ENCODE data around the gene SLIT1.
A peak's percentile ranks its signal among the peaks of the same experiment; 100 is the strongest.

Gene SLIT1

GRCh38 chr10:97200616-97201015 lies 14.9 kb upstream of the SLIT1 start:
- TF ChIP-seq CTCF (IDR thresholded peaks at IDR 0.05), result no peak
- H3K4me1 ChIP-seq, result no peaks in the 10 kb centered on the region
- no peak overlapping the region for H3K4me3 ChIP-seq (ENCODE audit: low read depth, low read length)
- no peak overlapping the region for H2AFZ ChIP-seq
- H3K79me2 ChIP-seq, result no peaks in the 10 kb centered on the region
- no peaks in the 10 kb centered on the region for H3K9me3 ChIP-seq (ENCODE audit: control insufficient read depth, low read length)
- H3K27me3 ChIP-seq (ENCODE audit: control insufficient read depth, insufficient read depth, low read length), result no peaks in the 10 kb centered on the region
- H3K4me2 ChIP-seq (ENCODE audit: low read length), result no peak overlapping the region
- no peaks in the 10 kb centered on the region for H3K36me3 ChIP-seq (ENCODE audit: control insufficient read depth, insufficient read depth, low read length)
- H3K9ac ChIP-seq, result no peak overlapping the region
- no peak overlapping the region for H3K27ac ChIP-seq

GRCh38 chr10:97199152-97199551 lies 13.4 kb upstream of the SLIT1 start:
- H3K9me3 ChIP-seq (ENCODE audit: control insufficient read depth, low read length), result no peaks in the 10 kb centered on the region

GRCh38 chr10:97197030-97197500 lies 11.3 kb upstream of the SLIT1 start:
- Histone ChIP-seq H3K4me2 (ENCODE audit: low read length) (no peak overlapping the region), H3K4me1 (no peaks in the 10 kb centered on the region), H3K36me3 (ENCODE audit: control insufficient read depth, insufficient read depth, low read length) (no peaks in the 10 kb centered on the region), H3K79me2 (no peaks in the 10 kb centered on the region), H3K9ac (no peak overlapping the region), H3K27me3 (ENCODE audit: control insufficient read depth, insufficient read depth, low read length) (no peaks in the 10 kb centered on the region), H3K27ac (no peak overlapping the region), H3K9me3 (ENCODE audit: control insufficient read depth, low read length) (no peaks in the 10 kb centered on the region), H2AFZ (no peak overlapping the region), H3K4me3 (ENCODE audit: low read depth, low read length) (no peak overlapping the region)
- no peak for TF ChIP-seq CTCF (IDR thresholded peaks at IDR 0.05)

More at GRCh38 chr10:97199152-97199551, 13.4 kb upstream of the SLIT1 start:
- Histone ChIP-seq H3K27ac (no peak overlapping the region), H3K79me2 (no peaks in the 10 kb centered on the region), H3K4me2 (ENCODE audit: low read length) (no peak overlapping the region), H3K27me3 (ENCODE audit: control insufficient read depth, insufficient read depth, low read length) (no peaks in the 10 kb centered on the region), H3K36me3 (ENCODE audit: control insufficient read depth, insufficient read depth, low read length) (no peaks in the 10 kb centered on the region), H2AFZ (no peak overlapping the region), H3K4me1 (no peaks in the 10 kb centered on the region), H3K9ac (no peak overlapping the region), H3K4me3 (ENCODE audit: low read depth, low read length) (no peak overlapping the region)
- TF ChIP-seq CTCF (IDR thresholded peaks at IDR 0.05), result no peak

GRCh38 chr10:97196223-97197029 lies 10.7 kb upstream of the SLIT1 start:
- Histone ChIP-seq H3K9me3 (ENCODE audit: control insufficient read depth, low read length) (no peaks in the 10 kb centered on the region), H3K36me3 (ENCODE audit: control insufficient read depth, insufficient read depth, low read length) (no peaks in the 10 kb centered on the region), H3K9ac (no peak overlapping the region), H2AFZ (peak overlapping the region; percentile 89), H3K27ac (no peak overlapping the region), H3K4me3 (ENCODE audit: low read depth, low read length) (peak overlapping the region; percentile 45), H3K27me3 (ENCODE audit: control insufficient read depth, insufficient read depth, low read length) (no peaks in the 10 kb centered on the region), H3K4me1 (no peaks in the 10 kb centered on the region), H3K79me2 (no peaks in the 10 kb centered on the region), H3K4me2 (ENCODE audit: low read length) (peak overlapping the region; percentile 61)
- TF ChIP-seq CTCF (IDR thresholded peaks at IDR 0.05), result peak; percentile 73
